Femur (tissue), 1 donor: ENCODE data around the gene AP3D1.

ENCODE experiments used
- DNase-seq: peaks from one replicate; pipeline ENCODE4 v3.0.0-alpha.2; 2017

The AP3D1 gene

GRCh38 chr19:2126879-2127518 is 24.4 kb downstream of the AP3D1 start:
- no peak for DNase-seq

GRCh38 chr19:2123682-2124387 is 27.5 kb downstream of the AP3D1 start:
- no peak for DNase-seq

- no peak for DNase-seq
Measured at GRCh38 chr19:2122982-2123381, 28.4 kb downstream of the AP3D1 start.

GRCh38 chr19:2122251-2122650 is 29.1 kb downstream of the AP3D1 start:
- no peak for DNase-seq

GRCh38 chr19:2121416-2122051 is 29.8 kb downstream of the AP3D1 start:
- no peak for DNase-seq

GRCh38 chr19:2120821-2121220 is 30.5 kb downstream of the AP3D1 start:
- DNase-seq: no peak

- DNase-seq: no peak
Measured at GRCh38 chr19:2119921-2120785, 31.2 kb downstream of the AP3D1 start.

- no peak for DNase-seq
Measured at GRCh38 chr19:2118438-2118837, 32.9 kb downstream of the AP3D1 start.

GRCh38 chr19:2117215-2117960 is 34.0 kb downstream of the AP3D1 start:
- DNase-seq: no peak

- no peak for DNase-seq
Measured at GRCh38 chr19:2116507-2116906, 34.9 kb downstream of the AP3D1 start.

GRCh38 chr19:2115911-2116426 is 35.4 kb downstream of the AP3D1 start:
- DNase-seq: no peak

- no peak for DNase-seq
Measured at GRCh38 chr19:2115324-2115723, 36.0 kb downstream of the AP3D1 start.

GRCh38 chr19:2114821-2115220 is 36.5 kb downstream of the AP3D1 start:
- no peak for DNase-seq

- DNase-seq: no peak
Measured at GRCh38 chr19:2114218-2114617, 37.1 kb downstream of the AP3D1 start.

- DNase-seq: no peak
Measured at GRCh38 chr19:2113439-2114211, 37.7 kb downstream of the AP3D1 start.

- no peak for DNase-seq
Measured at GRCh38 chr19:2112516-2113320, 38.6 kb downstream of the AP3D1 start.

- no peak for DNase-seq
Measured at GRCh38 chr19:2111886-2112285, 39.5 kb downstream of the AP3D1 start.

GRCh38 chr19:2111425-2111824 is 39.9 kb downstream of the AP3D1 start:
- no peak for DNase-seq

GRCh38 chr19:2110822-2111221 is 40.5 kb downstream of the AP3D1 start:
- no peak for DNase-seq

- no peak for DNase-seq
Measured at GRCh38 chr19:2109046-2109864, 42.1 kb downstream of the AP3D1 start.
